SHP77 (cell line): ENCODE measurements around the gene CDKN2AIP.

Experiments used
- DNase-seq, 2 experiments: peaks; one replicate each; lab custom pipeline; 2025; lab: John Stamatoyannopoulos, UW

Gene CDKN2AIP

GRCh38 chr4:183444214-183445096 lies at the start of gene CDKN2AIP:
TSS of gene CDKN2AIP (plus strand) at chr4:183444636. CDS start at chr4:183444798, 162 bp downstream.
- DNase-seq: peak; percentile 65 to 68

- no peak for DNase-seq
Measured at GRCh38 chr4:183395395-183395794, 49.0 kb upstream of the CDKN2AIP start.

- no peak for DNase-seq
Measured at GRCh38 chr4:183396227-183396637, 48.2 kb upstream of the CDKN2AIP start.

GRCh38 chr4:183397741-183398297 lies 46.6 kb upstream of the CDKN2AIP start:
- DNase-seq: no peak

GRCh38 chr4:183398298-183399125 lies 45.9 kb upstream of the CDKN2AIP start:
- DNase-seq: peak in 1 of 2 experiments; percentile 29

GRCh38 chr4:183399126-183399522 lies 45.3 kb upstream of the CDKN2AIP start:
- no peak for DNase-seq

GRCh38 chr4:183399616-183400015 lies 44.8 kb upstream of the CDKN2AIP start:
- DNase-seq: no peak

- no peak for DNase-seq
Measured at GRCh38 chr4:183400035-183400434, 44.4 kb upstream of the CDKN2AIP start.

GRCh38 chr4:183401473-183401872 lies 43.0 kb upstream of the CDKN2AIP start:
- no peak for DNase-seq

GRCh38 chr4:183402771-183403170 lies 41.7 kb upstream of the CDKN2AIP start:
- no peak for DNase-seq

GRCh38 chr4:183403486-183403885 lies 41.0 kb upstream of the CDKN2AIP start:
- DNase-seq: no peak

GRCh38 chr4:183403961-183404360 lies 40.5 kb upstream of the CDKN2AIP start:
- no peak for DNase-seq

- DNase-seq: no peak
Measured at GRCh38 chr4:183405303-183405702, 39.1 kb upstream of the CDKN2AIP start.

GRCh38 chr4:183407128-183407585 lies 37.3 kb upstream of the CDKN2AIP start:
- DNase-seq: peak; percentile 35 to 66

GRCh38 chr4:183407635-183408464 lies 36.6 kb upstream of the CDKN2AIP start:
- no peak for DNase-seq

GRCh38 chr4:183408796-183409195 lies 35.6 kb upstream of the CDKN2AIP start:
- DNase-seq: no peak

GRCh38 chr4:183409483-183409882 lies 35.0 kb upstream of the CDKN2AIP start:
- no peak for DNase-seq

- DNase-seq: no peak
Measured at GRCh38 chr4:183409934-183410333, 34.5 kb upstream of the CDKN2AIP start.

- no peak for DNase-seq
Measured at GRCh38 chr4:183411291-183411861, 33.1 kb upstream of the CDKN2AIP start.

- no peak for DNase-seq
Measured at GRCh38 chr4:183412821-183413220, 31.6 kb upstream of the CDKN2AIP start.
